SK-N-SH (cell line): ENCODE data around the gene PMIS2. TPM values are rescaled to one million over a fixed set of nuclear protein-coding genes. Genes with fewer than 3 reads are reported as not detected.

Experiments used
- CTCF ChIA-PET: fragments of 300-600, 350-600 bp; formaldehyde crosslinking; extraction: SDS; loops from one replicate; lab custom pipeline; 2021; lab: Yijun Ruan, JAX
- POLR2A ChIA-PET: fragments of 350-600 bp; sonication (Branson Sonifier 250); formaldehyde crosslinking; extraction: SDS; loops from one replicate; lab custom pipeline; 2020; ENCODE audit warnings: antibody characterized with exemption, inconsistent platforms; lab: Yijun Ruan, JAX
- DNase-seq: peaks from one replicate; pipeline ENCODE4 v3.0.0; 2012
- H2AFZ ChIP-seq: fragments of 200-600 bp; sonication (generic); 2 replicates; pipeline ENCODE4 v1.8.1; 2016; ENCODE audit warnings: antibody characterized with exemption, mild to moderate bottlenecking, low read depth
- H3F3A ChIP-seq: fragments of 200-600 bp; sonication (generic); replicated peaks from 2 replicates; pipeline ENCODE3; 2016; ENCODE audit warnings: antibody characterized with exemption, mild to moderate bottlenecking; ENCODE audit not compliant: insufficient read depth
- H3K27ac ChIP-seq, 2 experiments: fragments of 200-500 bp in 1 of 2; fragments of 200-600 bp in 1 of 2; sonication (Bioruptor generic) in 1 of 2; sonication (generic), shearing (Covaris generic) in 1 of 2; 2 replicates each; pipeline versions ENCODE4 v1.5.1 to v1.6.1; 2014 to 2016; ENCODE audit warnings: low read depth in 2 of 2, inconsistent platforms in 1 of 2, low read length in 1 of 2, mild to moderate bottlenecking in 1 of 2, mixed read lengths in 1 of 2
- H3K27me3 ChIP-seq: fragments of 200-600 bp; sonication (generic), shearing (Covaris generic); 2 replicates; pipeline ENCODE4 v1.6.1; 2016; ENCODE audit warnings: mixed run types; ENCODE audit not compliant: insufficient read depth
- H3K36me3 ChIP-seq, 2 experiments: fragments of 200-500 bp in 1 of 2; fragments of 200-600 bp in 1 of 2; sonication (Bioruptor generic) in 1 of 2; sonication (generic) in 1 of 2; replicated peaks in 1 of 2; 2 replicates each; pipeline versions ENCODE3 to v1.5.1; 2014 to 2016; ENCODE audit warnings: low read length in 1 of 2, mild to moderate bottlenecking in 1 of 2; ENCODE audit not compliant: insufficient read depth in 2 of 2, control insufficient read depth in 1 of 2
- H3K4me1 ChIP-seq, 2 experiments: fragments of 200-500 bp in 1 of 2; fragments of 200-600 bp in 1 of 2; sonication (Bioruptor generic) in 1 of 2; sonication (generic), shearing (Covaris generic) in 1 of 2; 2 replicates each; pipeline versions ENCODE4 v1.5.1 to v1.6.1; 2014 to 2016; ENCODE audit warnings: low read depth in 1 of 2, low read length in 1 of 2, mixed run types in 1 of 2; ENCODE audit not compliant: insufficient read depth in 2 of 2, control insufficient read depth in 1 of 2
- H3K4me2 ChIP-seq: fragments of 200-600 bp; sonication (generic), shearing (Covaris generic); 2 replicates; pipeline ENCODE4 v1.6.1; 2017; ENCODE audit warnings: mixed run types
- H3K4me3 ChIP-seq, 2 experiments: fragments of 200-500 bp in 1 of 2; fragments of 200-600 bp in 1 of 2; sonication (Bioruptor generic) in 1 of 2; sonication (generic), shearing (Covaris generic) in 1 of 2; 2 replicates each; pipeline versions ENCODE4 v1.5.1 to v1.8.1; 2014 to 2016; ENCODE audit warnings: low read depth in 2 of 2, inconsistent platforms in 1 of 2, low read length in 1 of 2, mild to moderate bottlenecking in 1 of 2, mixed read lengths in 1 of 2, moderate library complexity in 1 of 2
- H3K79me2 ChIP-seq: fragments of 200-600 bp; sonication (generic); 2 replicates; pipeline ENCODE4 v1.8.1; 2017; ENCODE audit warnings: mild to moderate bottlenecking; ENCODE audit not compliant: insufficient read depth
- H3K9ac ChIP-seq: fragments of 200-600 bp; sonication (generic); 2 replicates; pipeline ENCODE4 v1.6.1; 2017; ENCODE audit warnings: mixed run types
- H3K9me2 ChIP-seq: fragments of 200-600 bp; sonication (generic); 2 replicates; pipeline ENCODE4 v1.6.1; 2017; ENCODE audit warnings: mixed run types
- H3K9me3 ChIP-seq: fragments of 200-600 bp; sonication (generic); 2 replicates; pipeline ENCODE4 v1.6.1; 2017; ENCODE audit warnings: mixed run types, mild to moderate bottlenecking, moderate library complexity
- H4K20me1 ChIP-seq: fragments of 200-600 bp; sonication (generic); 2 replicates; pipeline ENCODE4 v1.6.1; 2017; ENCODE audit warnings: mild to moderate bottlenecking, mixed run types; ENCODE audit not compliant: insufficient read depth
- CHD2 ChIP-seq: fragments of 150-350 bp; IDR thresholded peaks from 2 replicates; pipeline ENCODE4 v1.6.1; 2018; ENCODE audit warnings: low read length; ENCODE audit not compliant: partially characterized antibody
- ELF1 ChIP-seq: IDR thresholded peaks from 2 replicates; pipeline ENCODE4 v1.4.0; 2012
- FOXM1 ChIP-seq: IDR thresholded peaks from 2 replicates; pipeline ENCODE4 v1.4.0; 2012; ENCODE audit warnings: low read depth, mild to moderate bottlenecking
- NRF1 ChIP-seq: IDR thresholded peaks from 2 replicates; pipeline ENCODE4 v1.6.1; 2012; ENCODE audit warnings: low read depth, mild to moderate bottlenecking, low read length
- RCOR1 ChIP-seq: fragments of 150-350 bp; IDR thresholded peaks from 2 replicates; pipeline ENCODE4 v1.6.1; 2017; ENCODE audit warnings: antibody characterized with exemption, low read length
- SMC3 ChIP-seq: IDR thresholded peaks from 2 replicates; pipeline ENCODE4 v1.6.1; 2012; ENCODE audit warnings: low read depth, low read length, improper control_type of control experiment
- WGBS: methylation state at CpG from one replicate; pipeline ENCODE4 v1.1.6; 2017; ENCODE audit warnings: low lambda C conversion rate; 5-methylcytosine and 5-hydroxymethylcytosine counted together
- polyA plus RNA-seq, 3 experiments: library from polyadenylated mRNA; depleted of rRNA; stranded (reverse); fragments of >200 nt; gene quantifications; 2 replicates each; pipeline ENCODE4 v1.2.3, GENCODE V29; 2012
- TF ChIP-seq, protein P1 (sequence below): IDR thresholded peaks from 2 replicates; pipeline ENCODE4 v1.4.0; 2012; ENCODE audit warnings: low read depth
- TF ChIP-seq, protein P2 (sequence below): fragments of 200-600 bp; sonication (generic); IDR thresholded peaks from 2 replicates; pipeline ENCODE4 v1.6.1; 2017; ENCODE audit warnings: antibody characterized with exemption, mild to moderate bottlenecking, moderate library complexity

Gene PMIS2
- polyA plus RNA-seq, 1 of the 3 experiments (the other 2 are of a cell fraction), result not detected

DNA sequence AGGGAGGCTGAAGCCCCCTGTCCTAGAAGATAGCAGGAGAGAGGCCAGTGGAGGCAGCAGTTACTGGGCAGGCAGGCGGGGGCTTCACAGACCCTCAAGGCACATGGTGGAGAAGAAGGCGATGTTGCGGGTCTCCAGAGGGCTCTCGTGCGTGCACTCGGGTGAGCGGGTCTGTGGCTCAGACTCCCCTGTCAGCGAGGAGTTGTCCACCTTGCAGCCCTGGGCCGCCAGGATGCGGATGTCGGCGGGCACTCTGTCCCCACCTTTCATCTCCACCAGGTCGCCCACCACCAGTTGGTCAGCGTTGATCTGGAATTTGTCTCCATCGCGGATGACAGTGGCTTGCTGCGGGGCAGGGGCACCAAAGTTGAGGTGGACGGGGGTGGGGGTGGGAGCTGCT lies 25.7 kb upstream of the PMIS2 start:
- no peaks in the 10 kb centered on the region for H3K36me3 ChIP-seq
- 38% methylated on average over 14 of the region's 18 CpGs for WGBS
- no peaks in the 10 kb centered on the region for H4K20me1 ChIP-seq
- H3K4me1 ChIP-seq, result peaks cover 0 to 11% of the 10 kb centered on the region in 2 experiments; a peak in 1 of 4 replicates
- H3K27me3 ChIP-seq, result peaks cover 64% of the 10 kb centered on the region
- H2AFZ ChIP-seq, result no peak overlapping the region
- DNase-seq, result no peak
- no peak overlapping the region for H3K4me2 ChIP-seq
- ChIA-PET POLR2A (no interaction called here), CTCF (interaction anchor here (1.1 to 2.8 kb wide), 2 partner anchors 12 to 50 kb away, joined by 3 to 16 read pairs; no protein-coding TSS in a partner anchor)
- TF ChIP-seq, protein P1, sequence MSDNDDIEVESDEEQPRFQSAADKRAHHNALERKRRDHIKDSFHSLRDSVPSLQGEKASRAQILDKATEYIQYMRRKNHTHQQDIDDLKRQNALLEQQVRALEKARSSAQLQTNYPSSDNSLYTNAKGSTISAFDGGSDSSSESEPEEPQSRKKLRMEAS, result no peak
- no peak for TF ChIP-seq NRF1
- TF ChIP-seq ELF1, result no peak
- no peaks in the 10 kb centered on the region for H3F3A ChIP-seq
- H3K27ac ChIP-seq, result no peak overlapping the region
- no peaks in the 10 kb centered on the region for H3K9me2 ChIP-seq
- H3K9ac ChIP-seq, result no peak overlapping the region
- no peaks in the 10 kb centered on the region for H3K79me2 ChIP-seq
- no peaks in the 10 kb centered on the region for H3K9me3 ChIP-seq
- no peak overlapping the region for H3K4me3 ChIP-seq

DNA sequence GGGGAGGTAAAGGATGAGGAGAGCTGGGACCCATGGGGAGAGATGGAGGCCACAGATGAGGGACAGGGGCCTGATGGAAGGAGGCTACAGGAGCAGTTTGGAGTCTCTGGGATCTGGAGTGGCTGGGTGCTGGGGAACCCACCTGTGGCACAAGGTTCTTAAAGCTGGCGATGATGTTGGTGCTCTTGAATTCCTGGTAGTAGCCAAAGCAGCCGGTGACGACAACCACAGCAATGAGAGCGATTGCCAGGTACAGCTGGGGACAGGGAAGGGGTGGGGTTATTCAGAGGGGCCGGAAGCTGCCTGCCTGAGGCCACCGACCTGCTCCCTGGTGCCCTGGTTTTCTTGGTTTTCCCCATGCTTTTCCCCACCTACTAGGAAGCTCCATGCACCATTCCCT lies 25.3 kb upstream of the PMIS2 start:
- no peak overlapping the region for H3K4me3 ChIP-seq
- H3K27me3 ChIP-seq, result peaks cover 64% of the 10 kb centered on the region
- no peak overlapping the region for H3K27ac ChIP-seq
- no peaks in the 10 kb centered on the region for H3F3A ChIP-seq
- H4K20me1 ChIP-seq, result no peaks in the 10 kb centered on the region
- H3K9me3 ChIP-seq, result no peaks in the 10 kb centered on the region
- POLR2A ChIA-PET, result interaction anchor here (0.6 kb wide), 1 partner anchor 75 kb away, joined by 4 read pairs; no protein-coding TSS in a partner anchor
- peaks cover 0 to 11% of the 10 kb centered on the region in 2 experiments; a peak in 1 of 4 replicates for H3K4me1 ChIP-seq
- no peak for TF ChIP-seq SMC3
- TF ChIP-seq, all 33 proteins: peak for 0
- Histone ChIP-seq H3K36me3 (no peaks in the 10 kb centered on the region), H3K9ac (no peak overlapping the region), H3K4me2 (no peak overlapping the region), H2AFZ (no peak overlapping the region), H3K79me2 (no peaks in the 10 kb centered on the region), H3K9me2 (no peaks in the 10 kb centered on the region)
- DNase-seq, result no peak
- CTCF ChIA-PET, result interaction anchor here (1.1 to 2.8 kb wide), 2 partner anchors 12 to 50 kb away, joined by 3 to 16 read pairs; no protein-coding TSS in a partner anchor
- 30% methylated on average over 5 of the region's 6 CpGs for WGBS

DNA sequence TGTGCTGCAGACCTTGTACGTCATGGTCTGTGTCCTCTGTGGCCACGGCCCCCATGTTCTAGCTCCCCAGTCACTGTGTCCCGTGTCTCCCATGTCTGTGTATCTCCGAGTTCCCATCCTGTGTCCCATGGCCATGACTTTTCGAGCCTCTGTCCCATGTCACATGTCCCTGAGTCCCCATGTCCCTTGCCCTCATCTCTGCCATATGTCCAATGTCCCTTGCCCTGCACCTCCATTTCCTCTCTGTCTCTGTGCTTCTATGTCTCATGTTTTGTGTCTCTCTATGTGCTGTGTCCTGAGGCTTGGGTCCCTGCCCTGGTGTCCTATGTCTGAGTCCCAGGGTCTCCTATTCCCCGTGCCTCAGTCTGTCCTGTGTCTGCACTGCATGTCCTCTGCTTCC lies 24.5 kb upstream of the PMIS2 start:
- H3K9me3 ChIP-seq, result no peaks in the 10 kb centered on the region
- H4K20me1 ChIP-seq, result no peaks in the 10 kb centered on the region
- H3K4me1 ChIP-seq, result peaks cover 0 to 11% of the 10 kb centered on the region in 2 experiments; a peak in 1 of 4 replicates
- WGBS, result 5% methylated on average over 6 of the region's 6 CpGs
- no peak overlapping the region for H3K4me2 ChIP-seq
- no peak overlapping the region for H3K27ac ChIP-seq
- peaks cover 66% of the 10 kb centered on the region for H3K27me3 ChIP-seq
- H3K9me2 ChIP-seq, result no peaks in the 10 kb centered on the region
- H3K4me3 ChIP-seq, result no peak overlapping the region
- no peak for TF ChIP-seq RCOR1
- TF ChIP-seq CHD2, result no peak
- TF ChIP-seq, protein P2, sequence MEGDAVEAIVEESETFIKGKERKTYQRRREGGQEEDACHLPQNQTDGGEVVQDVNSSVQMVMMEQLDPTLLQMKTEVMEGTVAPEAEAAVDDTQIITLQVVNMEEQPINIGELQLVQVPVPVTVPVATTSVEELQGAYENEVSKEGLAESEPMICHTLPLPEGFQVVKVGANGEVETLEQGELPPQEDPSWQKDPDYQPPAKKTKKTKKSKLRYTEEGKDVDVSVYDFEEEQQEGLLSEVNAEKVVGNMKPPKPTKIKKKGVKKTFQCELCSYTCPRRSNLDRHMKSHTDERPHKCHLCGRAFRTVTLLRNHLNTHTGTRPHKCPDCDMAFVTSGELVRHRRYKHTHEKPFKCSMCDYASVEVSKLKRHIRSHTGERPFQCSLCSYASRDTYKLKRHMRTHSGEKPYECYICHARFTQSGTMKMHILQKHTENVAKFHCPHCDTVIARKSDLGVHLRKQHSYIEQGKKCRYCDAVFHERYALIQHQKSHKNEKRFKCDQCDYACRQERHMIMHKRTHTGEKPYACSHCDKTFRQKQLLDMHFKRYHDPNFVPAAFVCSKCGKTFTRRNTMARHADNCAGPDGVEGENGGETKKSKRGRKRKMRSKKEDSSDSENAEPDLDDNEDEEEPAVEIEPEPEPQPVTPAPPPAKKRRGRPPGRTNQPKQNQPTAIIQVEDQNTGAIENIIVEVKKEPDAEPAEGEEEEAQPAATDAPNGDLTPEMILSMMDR, result no peak
- no peak for TF ChIP-seq FOXM1
- H3K79me2 ChIP-seq, result no peaks in the 10 kb centered on the region
- H3K36me3 ChIP-seq, result no peaks in the 10 kb centered on the region
- H3F3A ChIP-seq, result no peaks in the 10 kb centered on the region
- CTCF ChIA-PET, result interaction anchor here (1.1 to 2.8 kb wide), 2 partner anchors 13 to 51 kb away, joined by 3 to 16 read pairs; no protein-coding TSS in a partner anchor
- H2AFZ ChIP-seq, result no peak overlapping the region
- POLR2A ChIA-PET, result no interaction called here
- H3K9ac ChIP-seq, result no peak overlapping the region
- no peak for DNase-seq
